OCI-LY7 (cell line): ENCODE results near the gene ZFHX3. TPM values are rescaled to one million over a fixed set of nuclear protein-coding genes. Genes with fewer than 3 reads are reported as not detected.

Experiments
- BruUV-seq: library from RNA; stranded (reverse); fragments of 400-500 nt; replicated peaks from 2 replicates; lab custom pipeline; 2021; lab: Mats Ljungman, UMichigan
- CTCF ChIA-PET: fragments of 300-600 bp; sonication (Branson Sonifier 250); formaldehyde crosslinking; loops from one replicate; lab custom pipeline; 2022; ENCODE audit warnings: antibody characterized with exemption; ENCODE audit not compliant: unreplicated experiment; lab: Charles Lee
- POLR2A ChIA-PET: fragments of 300-600 bp; sonication (Branson Sonifier 250); formaldehyde crosslinking; loops from one replicate; lab custom pipeline; 2022; ENCODE audit warnings: antibody characterized with exemption; lab: Charles Lee
- DNase-seq: peaks from one replicate; pipeline ENCODE4 v3.0.0-alpha.2; 2015; ENCODE audit warnings: low spot score
- H2AFZ ChIP-seq: fragments of 200-600 bp; sonication (generic), shearing (Covaris generic); 2 replicates; pipeline ENCODE4 v1.6.1; 2014; ENCODE audit warnings: mild to moderate bottlenecking, antibody characterized with exemption, low read length, moderate library complexity
- H3K27ac ChIP-seq: fragments of 200-600 bp; sonication (generic); 2 replicates; pipeline ENCODE4 v1.5.1; 2014; ENCODE audit warnings: mixed run types, low read depth, mild to moderate bottlenecking, moderate library complexity, low read length, inconsistent platforms; ENCODE audit not compliant: poor library complexity, severe bottlenecking
- H3K36me3 ChIP-seq: fragments of 200-600 bp; sonication (generic); 2 replicates; pipeline ENCODE4 v1.6.1; 2014; ENCODE audit warnings: mild to moderate bottlenecking, antibody characterized with exemption, low read length, moderate library complexity, mixed read lengths; ENCODE audit not compliant: insufficient read depth
- H3K4me1 ChIP-seq: fragments of 200-600 bp; sonication (generic); 2 replicates; pipeline ENCODE4 v1.5.1; 2014; ENCODE audit warnings: mild to moderate bottlenecking, low read length; ENCODE audit not compliant: insufficient read depth, poor library complexity, severe bottlenecking
- H3K4me2 ChIP-seq: fragments of 200-600 bp; sonication (generic); 2 replicates; pipeline ENCODE4 v1.6.1; 2014; ENCODE audit warnings: mild to moderate bottlenecking, low read length
- H3K4me3 ChIP-seq: fragments of 200-600 bp; sonication (generic); 2 replicates; pipeline ENCODE4 v1.5.1; 2014; ENCODE audit warnings: mild to moderate bottlenecking, low read depth, low read length; ENCODE audit not compliant: poor library complexity, severe bottlenecking
- H3K79me2 ChIP-seq: fragments of 200-600 bp; sonication (generic); 2 replicates; pipeline ENCODE4 v1.6.1; 2016; ENCODE audit warnings: low read depth, mild to moderate bottlenecking, low read length, moderate library complexity, mixed read lengths; ENCODE audit not compliant: insufficient read depth
- H3K9me2 ChIP-seq: fragments of 200-600 bp; sonication (generic); 2 replicates; pipeline ENCODE4 v1.6.1; 2016; ENCODE audit warnings: mild to moderate bottlenecking, low read length, mixed read lengths; ENCODE audit not compliant: insufficient read depth
- H3K9me3 ChIP-seq: fragments of 200-600 bp; sonication (generic); 2 replicates; pipeline ENCODE4 v1.6.1; 2014; ENCODE audit warnings: mild to moderate bottlenecking, mixed run types, low read length, mixed read lengths
- H4K20me1 ChIP-seq: fragments of 200-600 bp; sonication (generic); 2 replicates; pipeline ENCODE4 v1.6.1; 2014; ENCODE audit warnings: mild to moderate bottlenecking, antibody characterized with exemption, low read length, moderate library complexity, mixed read lengths; ENCODE audit not compliant: insufficient read depth
- CTCF ChIP-seq: fragments of 200-600 bp; sonication (generic); conservative IDR thresholded peaks from 2 replicates; pipeline ENCODE4 v1.5.1; 2014; ENCODE audit warnings: mild to moderate bottlenecking, antibody characterized with exemption, low read length, moderate library complexity, mixed read lengths
- EZH2phosphoT487 ChIP-seq: fragments of 200-600 bp; sonication (generic); IDR thresholded peaks from 2 replicates; pipeline ENCODE4 v1.6.1; 2018; ENCODE audit warnings: low read depth, borderline replicate concordance, mild to moderate bottlenecking, mixed run types, antibody characterized with exemption, low read length, moderate library complexity, mixed read lengths
- intact Hi-C: fragments of 100-400 bp; cut with micrococcal nuclease; formaldehyde crosslinking; loops from one replicate; pipeline ENCODE4 v1.10.0; 2022; ENCODE audit not compliant: unreplicated experiment
- total RNA-seq, 2 experiments: library from RNA; depleted of rRNA in 1 of 2; stranded (reverse); fragments of >200 nt in 1 of 2; shearing (Covaris generic) in 1 of 2; gene quantifications; 2 replicates each; pipeline ENCODE4 v1.2.3, GENCODE V29; 2014 to 2022

Gene ZFHX3
- total RNA-seq, 2 experiments from 2014 or later: 1.3 to 6.2 TPM

- Histone ChIP-seq H3K9me3 (no peaks in the 10 kb centered on the region), H3K4me3 (no peak overlapping the region), H3K4me2 (no peak overlapping the region), H4K20me1 (no peaks in the 10 kb centered on the region), H3K79me2 (no peaks in the 10 kb centered on the region), H2AFZ (no peak overlapping the region), H3K27ac (no peak overlapping the region), H3K9me2 (no peaks in the 10 kb centered on the region), H3K36me3 (no peaks in the 10 kb centered on the region), H3K4me1 (no peaks in the 10 kb centered on the region)
- intact Hi-C loops: no loop called here
- CTCF ChIA-PET: no interaction called here
- POLR2A ChIA-PET: interaction anchor here (0.6 kb wide), 1 partner anchor 1335 kb away, joined by 3 read pairs; no protein-coding TSS in a partner anchor
- no TSS peak for BruUV-seq
- no peak for DNase-seq
- TF ChIP-seq CTCF: no peak
- TF ChIP-seq EZH2phosphoT487: no peak
Measured at GRCh38 chr16:72928090-72928981, 119.6 kb downstream of the ZFHX3 start.

- no peaks in the 10 kb centered on the region for H3K9me3 ChIP-seq
- no TSS peak for BruUV-seq
- ChIA-PET CTCF (no interaction called here), POLR2A (interaction anchor here (0.6 kb wide), 1 partner anchor 1335 kb away, joined by 3 read pairs; no protein-coding TSS in a partner anchor)
- TF ChIP-seq CTCF (no peak), EZH2phosphoT487 (no peak)
- intact Hi-C loops: no loop called here
- H4K20me1 ChIP-seq: no peaks in the 10 kb centered on the region
- no peaks in the 10 kb centered on the region for H3K9me2 ChIP-seq
- no peaks in the 10 kb centered on the region for H3K79me2 ChIP-seq
- no peak overlapping the region for H3K4me2 ChIP-seq
- no peak overlapping the region for H3K27ac ChIP-seq
- H2AFZ ChIP-seq: no peak overlapping the region
- no peak for DNase-seq
- no peaks in the 10 kb centered on the region for H3K4me1 ChIP-seq
- H3K4me3 ChIP-seq: no peak overlapping the region
- H3K36me3 ChIP-seq: no peaks in the 10 kb centered on the region
Measured at GRCh38 chr16:72927199-72928089, 120.5 kb downstream of the ZFHX3 start.
